Upper lobe of right lung (tissue), 1 donor: ENCODE results near the gene CDH13. TPM values are rescaled to one million over a fixed set of nuclear protein-coding genes. Genes with fewer than 3 reads are reported as not detected.

Experiments
- ATAC-seq: fragments of 200-7000 bp; cut with Tn5 transposase; one replicate; pipeline ENCODE4 v1.9.1; 2020; ENCODE audit warnings: mild to moderate bottlenecking, moderate library complexity
- DNase-seq: peaks from one replicate; pipeline ENCODE4 v3.0.0-alpha.2; 2020
- H3K27ac ChIP-seq: fragments of 200-600 bp; one replicate; pipeline ENCODE4 v1.8.0; 2022
- H3K27me3 ChIP-seq: fragments of 200-600 bp; one replicate; pipeline ENCODE4 v1.8.0; 2022; ENCODE audit warnings: mild to moderate bottlenecking
- H3K36me3 ChIP-seq: fragments of 200-600 bp; one replicate; pipeline ENCODE4 v1.8.0; 2022
- H3K4me1 ChIP-seq: fragments of 200-600 bp; one replicate; pipeline ENCODE4 v1.8.0; 2022
- H3K4me3 ChIP-seq: fragments of 200-600 bp; one replicate; pipeline ENCODE4 v1.8.0; 2022; ENCODE audit warnings: mild to moderate bottlenecking
- H3K9me3 ChIP-seq: fragments of 200-600 bp; one replicate; pipeline ENCODE4 v1.8.0; 2022
- CTCF ChIP-seq: fragments of 200-600 bp; IDR thresholded peaks from one replicate; pipeline ENCODE4 v1.8.0; 2022; ENCODE audit warnings: antibody characterized with exemption
- intact Hi-C: fragments of 100-400 bp; cut with DNase I; formaldehyde crosslinking; loops from one replicate; pipeline ENCODE4 v1.11.0; 2022
- total RNA-seq: library from RNA; stranded (reverse); fragmentation: NEBNext Ultra II Directional; extraction: Animal tissue kit (Norgen Biotek cat#: 25700); gene quantifications from one replicate; pipeline ENCODE4 v1.2.1, GENCODE V29; 2021
- donor health status: DM: no; HTN: yes; CAD: no; lungs with severe emphysema.

CDH13 gene
- total RNA-seq, 1 donor from 2014 or later, result 27.2 TPM

GRCh38 chr16:83771306-83771942 lies 1144.7 kb downstream of the CDH13 start:
- Histone ChIP-seq H3K36me3 (no peaks in the 10 kb centered on the region), H3K4me3 (no peak overlapping the region)
- intact Hi-C loops, result no loop called here

GRCh38 chr16:83772806-83773205 lies 1146.0 kb downstream of the CDH13 start:
- no peaks in the 10 kb centered on the region for H3K27me3 ChIP-seq
- H3K9me3 ChIP-seq, result no peaks in the 10 kb centered on the region
- H3K36me3 ChIP-seq, result no peaks in the 10 kb centered on the region
- ATAC-seq (no peak), DNase-seq (no peak)
- intact Hi-C loops, result no loop called here
- TF ChIP-seq CTCF, result no peak
- no peak overlapping the region for H3K4me3 ChIP-seq
- H3K4me1 ChIP-seq, result no peaks in the 10 kb centered on the region
- no peak overlapping the region for H3K27ac ChIP-seq

More at GRCh38 chr16:83771306-83771942, 1144.7 kb downstream of the CDH13 start:
- ATAC-seq (no peak), DNase-seq (no peak)
- Histone ChIP-seq H3K9me3 (no peaks in the 10 kb centered on the region), H3K27ac (no peak overlapping the region), H3K4me1 (no peaks in the 10 kb centered on the region), H3K27me3 (no peaks in the 10 kb centered on the region)
- TF ChIP-seq CTCF, result no peak

GRCh38 chr16:83774066-83774465 lies 1147.3 kb downstream of the CDH13 start:
- DNase-seq (no peak), ATAC-seq (no peak)
- Histone ChIP-seq H3K9me3 (no peaks in the 10 kb centered on the region), H3K36me3 (no peaks in the 10 kb centered on the region), H3K4me1 (no peaks in the 10 kb centered on the region), H3K27me3 (no peaks in the 10 kb centered on the region), H3K4me3 (no peak overlapping the region), H3K27ac (no peak overlapping the region)
- intact Hi-C loops, result no loop called here
- TF ChIP-seq CTCF, result no peak

GRCh38 chr16:83776944-83777343 lies 1150.2 kb downstream of the CDH13 start:
- no peak for ATAC-seq
- no peak for DNase-seq
- Histone ChIP-seq H3K4me1 (peaks cover 13% of the 10 kb centered on the region), H3K27me3 (no peaks in the 10 kb centered on the region), H3K27ac (no peak overlapping the region), H3K4me3 (no peak overlapping the region), H3K36me3 (no peaks in the 10 kb centered on the region), H3K9me3 (no peaks in the 10 kb centered on the region)
- intact Hi-C loops, result no loop called here
- TF ChIP-seq CTCF, result no peak

GRCh38 chr16:83779886-83780285 lies 1153.1 kb downstream of the CDH13 start:
- H3K27me3 ChIP-seq, result no peaks in the 10 kb centered on the region

More at GRCh38 chr16:83779886-83780285, 1153.1 kb downstream of the CDH13 start:
- H3K4me3 ChIP-seq, result no peak overlapping the region
- no peaks in the 10 kb centered on the region for H3K36me3 ChIP-seq
- ATAC-seq (no peak), DNase-seq (no peak)
- no peaks in the 10 kb centered on the region for H3K9me3 ChIP-seq
- no peak for TF ChIP-seq CTCF
- H3K4me1 ChIP-seq, result peaks cover 13% of the 10 kb centered on the region
- intact Hi-C loops, result no loop called here
- H3K27ac ChIP-seq, result no peak overlapping the region
